ENCODE results near the gene JCHAIN. TPM values are rescaled to one million over a fixed set of nuclear protein-coding genes. Genes with fewer than 3 reads are reported as not detected.

JCHAIN gene
- total and polyA plus RNA-seq, 2 of the 4 experiments (the other 2 are of a cell fraction) = 0.72 to 0.86 TPM

DNA sequence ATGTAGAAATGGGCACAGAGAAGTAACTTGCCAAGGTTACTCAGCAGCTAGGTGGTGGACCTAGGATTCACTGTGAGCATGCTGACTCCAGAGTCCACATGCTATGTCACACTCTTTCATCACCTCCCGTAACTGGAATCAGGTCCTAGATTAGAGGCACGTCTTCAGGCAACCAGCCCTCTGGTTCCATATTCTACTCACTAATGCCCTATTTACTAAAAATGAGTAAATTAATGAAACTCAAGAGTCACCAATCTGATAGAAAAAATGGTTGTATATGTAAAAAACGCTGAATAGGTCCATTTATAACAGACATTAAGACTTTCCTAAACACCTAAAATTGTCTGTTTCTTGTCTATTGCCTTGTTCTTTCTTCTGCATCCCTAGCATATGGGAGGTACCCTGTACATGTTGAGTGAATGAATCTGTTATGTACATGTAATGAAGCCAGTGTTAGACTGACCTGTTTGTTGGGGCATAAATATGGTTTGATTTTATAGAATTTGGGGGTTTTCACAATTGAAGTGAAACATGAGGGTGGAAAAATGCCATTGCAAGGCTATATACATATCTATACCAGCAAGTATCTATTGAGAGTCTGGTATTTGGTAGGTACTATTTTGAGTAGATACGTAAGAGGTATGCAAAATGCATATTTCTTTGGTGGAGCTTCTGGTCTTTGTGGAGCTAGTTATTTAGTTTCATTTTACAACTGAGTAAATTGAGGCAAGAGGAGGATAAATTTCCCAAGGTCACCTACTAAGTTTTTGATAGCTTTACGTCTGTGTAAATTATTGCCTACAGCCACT lies 48.0 kb upstream of the JCHAIN start:
- H2AFZ ChIP-seq (replicated peaks; ENCODE audit: low read length, poor library complexity) = no peak overlapping the region
- no peak overlapping the region for H3K4me3 ChIP-seq (ENCODE audit: insufficient read depth, low read depth, low read length)
- H4K8ac ChIP-seq (ENCODE audit: low read depth in 2 of 2, low read length in 2 of 2) = no peak overlapping the region
- no peak overlapping the region for H2BK15ac ChIP-seq (ENCODE audit: low read depth, low read length)
- no peak overlapping the region for H2AK9ac ChIP-seq (replicated peaks; ENCODE audit: low read depth, low read length, poor library complexity)
- no CpG with 5 or more reads among the region's 5 CpGs for WGBS, 2 experiments (ENCODE audit: extremely low coverage in 2 of 2, insufficient read length in 1 of 2)
- no peaks in the 10 kb centered on the region for H3K9me3 ChIP-seq (ENCODE audit: control insufficient read depth, insufficient read depth, low read length)
- DNase-seq (peak; percentile 25), ATAC-seq (ENCODE audit: low read depth) (no peak)
- H2BK20ac ChIP-seq (ENCODE audit: low read depth, low read length) = no peak overlapping the region
- H3K56ac ChIP-seq (ENCODE audit: extremely low read depth, insufficient read depth, low read length) = no peak overlapping the region
- H2BK5ac ChIP-seq (ENCODE audit: low read depth, low read length, poor library complexity, severe bottlenecking) = no peak overlapping the region
- dilution Hi-C loops (cut with HindIII; ENCODE audit: low sequenced_read_pairs, unreplicated experiment) (no loop called here), intact Hi-C loops (cut with micrococcal nuclease) (no loop called here), in situ Hi-C loops (cut with MboI; ENCODE audit: low sequenced_read_pairs) (no loop called here)
- ChIA-PET CTCF (interaction anchor here (1.1 to 1.6 kb wide), 2 partner anchors 9 to 22 kb away, joined by 3 read pairs; no protein-coding TSS in a partner anchor), POLR2A (ENCODE audit: unreplicated experiment) (no interaction called here)
- H3K18ac ChIP-seq (ENCODE audit: low read depth, low read length) = no peak overlapping the region
- peaks cover 13 to 58% of the 10 kb centered on the region in 2 experiments; a peak in 3 of 4 replicates for H3K79me1 ChIP-seq (ENCODE audit: low read depth in 1 of 2, low read length in 2 of 2)
- H3K4me2 ChIP-seq (ENCODE audit: low read depth, low read length) = no peak overlapping the region
- no peak overlapping the region for H4K91ac ChIP-seq (ENCODE audit: insufficient read depth, low read depth, low read length)
- no peak overlapping the region for H3K9ac ChIP-seq (ENCODE audit: low read depth, low read length)
- H3K9me1 ChIP-seq (ENCODE audit: insufficient read depth, low read length) = peaks cover 14% of the 10 kb centered on the region
- H4K20me1 ChIP-seq (ENCODE audit: insufficient read depth, low read length) = peaks cover 4% of the 10 kb centered on the region; the same call in 1 of the 2 replicates
- no peak overlapping the region for H3K14ac ChIP-seq (replicated peaks; ENCODE audit: low read depth, low read length)
- no peak overlapping the region for H3K23ac ChIP-seq (ENCODE audit: low read depth, low read length)
- H3K4me1 ChIP-seq (ENCODE audit: control insufficient read depth, insufficient read depth, low read length) = no peaks in the 10 kb centered on the region
- no peak for TF ChIP-seq RFX5 (IDR thresholded peaks at IDR 0.05; ENCODE audit: low read depth, low read length)
- TF ChIP-seq MAFK (IDR thresholded peaks at IDR 0.05; ENCODE audit: low read depth, low read length) = 0 out of 2 replicates have a peak, but pooled peaks have one; percentile 16
- no peak for TF ChIP-seq USF2 (IDR thresholded peaks at IDR 0.05; ENCODE audit: low read depth, low read length)
- H2BK120ac ChIP-seq (ENCODE audit: low read depth, low read length) = no peak overlapping the region
- H3K27me3 ChIP-seq (ENCODE audit: control insufficient read depth, insufficient read depth, low read length) = no peaks in the 10 kb centered on the region
- H4K5ac ChIP-seq (ENCODE audit: low read depth, low read length) = no peak overlapping the region
- no peak overlapping the region for H3K27ac ChIP-seq (ENCODE audit: insufficient read depth, low read length)
- no peak overlapping the region for H2AK5ac ChIP-seq (ENCODE audit: low read depth, low read length)
- BruUV-seq (replicated peaks) = no TSS peak
- no peak overlapping the region for H3K4ac ChIP-seq (ENCODE audit: low read depth, low read length)
- H3K36me3 ChIP-seq (ENCODE audit: control insufficient read depth, insufficient read depth, low read length) = no peaks in the 10 kb centered on the region

Data from IMR-90 (cell line).